Neural cell (in vitro differentiated cells): ENCODE measurements around the gene KIZ. TPM values are rescaled to one million over a fixed set of nuclear protein-coding genes. Genes with fewer than 3 reads are reported as not detected.

Experiments
- H2AFZ ChIP-seq: fragments of 200-600, 300-800 bp; sonication (generic), shearing (Covaris generic); 2 replicates; pipeline ENCODE4 v1.6.0; 2014; ENCODE audit warnings: low read depth, mild to moderate bottlenecking, antibody characterized with exemption, low read length, moderate library complexity
- H3F3A ChIP-seq: fragments of 200-600 bp; shearing (Covaris generic); 2 replicates; pipeline ENCODE4 v1.6.1; 2016; ENCODE audit warnings: mild to moderate bottlenecking, moderate library complexity, mixed read lengths, antibody characterized with exemption, low read length; ENCODE audit not compliant: insufficient read depth, poor library complexity, severe bottlenecking
- H3K27ac ChIP-seq: fragments of 200-600, 300-800 bp; sonication (generic), shearing (Covaris generic); 2 replicates; pipeline ENCODE4 v1.5.1; 2014; ENCODE audit warnings: mild to moderate bottlenecking, low read length, moderate library complexity
- H3K27me3 ChIP-seq: fragments of 300-800, 200-600 bp; sonication (generic), shearing (Covaris generic); 2 replicates; pipeline ENCODE4 v1.6.0; 2014; ENCODE audit warnings: mild to moderate bottlenecking, low read depth, low read length, moderate library complexity; ENCODE audit not compliant: insufficient read depth
- H3K36me3 ChIP-seq: fragments of 300-800, 200-600 bp; sonication (generic), shearing (Covaris generic); 2 replicates; pipeline ENCODE4 v1.5.1; 2014; ENCODE audit warnings: mild to moderate bottlenecking, antibody characterized with exemption, low read length, moderate library complexity; ENCODE audit not compliant: insufficient read depth
- H3K4me2 ChIP-seq: fragments of 300-800, 200-600 bp; sonication (generic), shearing (Covaris generic); 2 replicates; pipeline ENCODE4 v1.6.0; 2014; ENCODE audit warnings: mild to moderate bottlenecking, low read length
- H3K4me3 ChIP-seq: fragments of 300-800, 200-600 bp; sonication (generic), shearing (Covaris generic); 2 replicates; pipeline ENCODE4 v1.5.1; 2014; ENCODE audit warnings: mild to moderate bottlenecking, low read length, moderate library complexity
- H3K79me2 ChIP-seq: fragments of 200-600 bp; shearing (Covaris generic); replicated peaks from 2 replicates; pipeline ENCODE4 v1.6.0; 2014; ENCODE audit warnings: mild to moderate bottlenecking, low read length, moderate library complexity; ENCODE audit not compliant: insufficient read depth
- H3K9ac ChIP-seq: fragments of 300-800, 200-600 bp; sonication (generic), shearing (Covaris generic); 2 replicates; pipeline ENCODE4 v1.6.1; 2016; ENCODE audit warnings: mild to moderate bottlenecking, low read length, mixed read lengths
- H3K9me2 ChIP-seq: fragments of 200-600 bp; shearing (Covaris generic); 2 replicates; pipeline ENCODE4 v1.6.1; 2016; ENCODE audit warnings: mild to moderate bottlenecking, low read length, mixed read lengths; ENCODE audit not compliant: insufficient read depth
- H3K9me3 ChIP-seq: fragments of 200-600, 300-800 bp; sonication (generic), shearing (Covaris generic); 2 replicates; pipeline ENCODE4 v1.6.1; 2016; ENCODE audit warnings: mild to moderate bottlenecking, mixed run types, low read length, moderate library complexity, mixed read lengths
- H4K20me1 ChIP-seq: fragments of 200-600 bp; shearing (Covaris generic); 2 replicates; pipeline ENCODE4 v1.6.1; 2016; ENCODE audit warnings: mild to moderate bottlenecking, mixed run types; ENCODE audit not compliant: insufficient read depth
- CTCF ChIP-seq: fragments of 450-650 bp; IDR thresholded peaks from 2 replicates; pipeline ENCODE4 v1.5.1; 2014; ENCODE audit warnings: antibody characterized with exemption, mild to moderate bottlenecking, moderate library complexity; ENCODE audit not compliant: poor library complexity, severe bottlenecking
- EP300 ChIP-seq: fragments of 450-650 bp; conservative IDR thresholded peaks from 2 replicates; pipeline ENCODE4 v1.6.1; 2014; ENCODE audit warnings: antibody characterized with exemption, mild to moderate bottlenecking, moderate library complexity; ENCODE audit not compliant: poor library complexity, severe bottlenecking
- EZH2 ChIP-seq: fragments of 200-600, 300-800 bp; shearing (Covaris generic), sonication (generic); IDR thresholded peaks from 2 replicates; pipeline ENCODE4 v1.6.1; 2014; ENCODE audit warnings: antibody characterized with exemption, low read length, borderline replicate concordance, mild to moderate bottlenecking; ENCODE audit not compliant: insufficient read depth, poor library complexity, severe bottlenecking
- MXI1 ChIP-seq: fragments of 450-650 bp; conservative IDR thresholded peaks from 2 replicates; pipeline ENCODE4 v1.6.1; 2014; ENCODE audit warnings: antibody characterized with exemption, mild to moderate bottlenecking; ENCODE audit not compliant: poor library complexity, severe bottlenecking
- POLR2AphosphoS5 ChIP-seq: IDR thresholded peaks from 2 replicates; pipeline ENCODE4 v1.6.1; 2012
- RAD21 ChIP-seq: fragments of 450-650 bp; conservative IDR thresholded peaks from 2 replicates; pipeline ENCODE4 v1.6.1; 2014; ENCODE audit warnings: antibody characterized with exemption, mild to moderate bottlenecking, moderate library complexity
- REST ChIP-seq: IDR thresholded peaks from 2 replicates; pipeline ENCODE4 v1.6.1; 2012; ENCODE audit warnings: borderline replicate concordance
- SMC3 ChIP-seq: fragments of 450-650 bp; conservative IDR thresholded peaks from 2 replicates; pipeline ENCODE4 v1.6.1; 2014; ENCODE audit warnings: antibody characterized with exemption, mild to moderate bottlenecking, moderate library complexity; ENCODE audit not compliant: poor library complexity
- TAF1 ChIP-seq: IDR thresholded peaks from 2 replicates; pipeline ENCODE4 v1.6.1; 2012; ENCODE audit warnings: low read depth
- polyA plus RNA-seq: library from polyadenylated mRNA; depleted of rRNA; stranded (reverse); fragments of >200 nt; gene quantifications from 2 replicates; pipeline ENCODE4 v1.2.3, GENCODE V29; 2014

KIZ gene
- polyA plus RNA-seq, 1 donor from 2014 or later = 3.6 TPM

- Histone ChIP-seq H3K4me2 (no peak overlapping the region), H3K4me3 (no peak overlapping the region), H3K9ac (no peak overlapping the region), H3K79me2 (no peaks in the 10 kb centered on the region), H4K20me1 (no peaks in the 10 kb centered on the region), H3F3A (no peaks in the 10 kb centered on the region), H3K27me3 (peaks cover 39% of the 10 kb centered on the region), H3K27ac (no peak overlapping the region), H3K9me3 (no peaks in the 10 kb centered on the region), H3K9me2 (no peaks in the 10 kb centered on the region), H3K36me3 (no peaks in the 10 kb centered on the region), H2AFZ (no peak overlapping the region)
- TF ChIP-seq SMC3 (no peak), TAF1 (no peak), MXI1 (no peak), CTCF (no peak)
Measured at GRCh38 chr20:21225215-21225947, 99.5 kb downstream of the KIZ start.

GRCh38 chr20:21228511-21228910 lies 102.6 kb downstream of the KIZ start:
- H3K9me3 ChIP-seq = no peaks in the 10 kb centered on the region
- H3K9ac ChIP-seq = no peak overlapping the region
- H3K79me2 ChIP-seq = no peaks in the 10 kb centered on the region
- peaks cover 65% of the 10 kb centered on the region for H3K27me3 ChIP-seq
- no peak overlapping the region for H3K27ac ChIP-seq
- no peaks in the 10 kb centered on the region for H3K36me3 ChIP-seq
- H3K9me2 ChIP-seq = no peaks in the 10 kb centered on the region
- H3K4me3 ChIP-seq = no peak overlapping the region
- no peaks in the 10 kb centered on the region for H3F3A ChIP-seq
- H3K4me2 ChIP-seq = no peak overlapping the region
- TF ChIP-seq EZH2 (no peak), RAD21 (no peak), TAF1 (no peak), POLR2AphosphoS5 (no peak), EP300 (no peak), REST (no peak), MXI1 (no peak), SMC3 (no peak), CTCF (no peak)
- no peak overlapping the region for H2AFZ ChIP-seq
- no peaks in the 10 kb centered on the region for H4K20me1 ChIP-seq
